GM19328 (cell line): ENCODE measurements around the gene DNAJB13.

Source experiments
- ATAC-seq: cut with Tn5 transposase; IDR thresholded peaks from one replicate; pipeline ENCODE4 v1.9.1; 2021; ENCODE audit warnings: mild to moderate bottlenecking, moderate library complexity; ENCODE audit not compliant: unreplicated experiment

Gene DNAJB13

GRCh38 chr11:73998846-73999575 is 48.2 kb downstream of the DNAJB13 start:
- ATAC-seq, result no peak

- no peak for ATAC-seq
Measured at GRCh38 chr11:73999581-74000306, 48.9 kb downstream of the DNAJB13 start.

- ATAC-seq, result no peak
Measured at GRCh38 chr11:74000307-74001133, 49.7 kb downstream of the DNAJB13 start.

DNA sequence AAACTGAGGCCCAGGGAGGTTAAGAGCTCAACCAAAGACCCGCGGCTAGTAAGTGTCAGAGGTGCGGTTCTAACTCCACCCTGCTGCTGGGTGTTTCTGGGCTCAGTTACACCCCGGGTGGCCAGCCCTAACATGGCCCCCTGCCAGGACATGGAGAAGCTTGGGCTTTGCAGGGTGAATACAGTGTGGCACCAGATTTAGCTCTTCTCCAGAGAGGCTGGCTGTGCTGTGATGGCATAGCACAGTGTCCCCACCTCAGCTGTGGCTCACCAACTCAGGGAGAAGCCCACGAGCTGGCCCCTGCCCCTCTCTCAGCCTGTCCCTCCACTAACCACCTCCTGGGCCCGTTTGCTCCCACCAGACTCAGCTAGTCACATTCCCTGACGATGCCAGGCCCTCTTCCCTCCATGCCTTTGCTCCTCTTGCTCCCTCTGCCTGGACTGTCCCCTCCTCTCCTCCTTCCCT is 51.0 kb downstream of the DNAJB13 start:
- ATAC-seq, result no peak

DNA sequence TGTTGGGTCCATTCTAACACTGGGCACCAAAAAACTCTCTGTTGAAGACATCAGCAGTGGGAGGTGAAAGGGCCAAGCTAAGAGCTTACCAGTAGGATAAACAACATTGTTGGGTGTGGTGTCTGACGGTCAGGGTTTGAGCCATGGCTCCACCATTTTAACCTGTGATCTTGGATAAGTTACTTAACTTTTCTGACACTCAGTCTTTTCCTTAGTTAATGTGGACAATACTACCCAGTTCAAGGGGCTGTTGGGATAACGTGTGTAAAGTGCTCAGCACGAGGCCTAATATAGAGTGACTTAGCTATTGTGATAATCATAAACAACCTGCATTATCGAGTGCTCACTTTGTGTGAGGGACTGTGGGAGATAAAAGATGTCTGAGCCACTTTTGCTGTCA is 52.0 kb downstream of the DNAJB13 start:
- no peak for ATAC-seq

DNA sequence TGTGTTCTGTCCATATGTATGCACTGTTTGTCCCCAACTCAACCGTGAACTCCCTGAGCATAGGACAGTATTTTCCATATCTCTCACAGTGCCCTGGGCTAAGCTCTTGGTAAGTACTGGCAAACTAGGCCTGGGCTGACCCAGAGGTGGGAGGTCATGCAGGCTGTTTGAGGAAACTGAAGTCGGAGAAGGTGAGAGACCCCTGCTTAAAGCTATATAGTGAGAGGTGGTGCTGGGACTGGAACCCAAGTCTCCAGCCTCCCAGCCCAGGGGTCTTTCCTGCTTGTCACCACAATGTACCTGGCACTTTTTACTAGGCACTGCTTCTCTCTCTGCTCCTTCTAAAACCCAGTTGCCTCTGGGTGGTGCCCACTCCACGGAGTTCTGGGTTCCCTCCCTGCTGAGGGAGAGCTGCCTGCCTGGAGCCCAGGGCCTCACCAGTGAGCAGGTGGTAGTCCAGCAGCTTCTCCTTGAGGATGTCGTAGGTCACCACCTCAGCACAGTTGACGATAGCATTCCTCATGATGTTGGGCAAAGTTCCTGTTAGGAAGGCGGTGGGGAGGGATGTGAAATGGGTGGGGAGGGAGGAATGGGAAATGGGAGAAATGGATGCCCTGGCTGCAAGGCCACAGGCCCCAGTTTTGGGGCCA is 53.3 kb downstream of the DNAJB13 start:
- ATAC-seq, result no peak

- no peak for ATAC-seq
Measured at GRCh38 chr11:74004759-74005615, 54.2 kb downstream of the DNAJB13 start.

DNA sequence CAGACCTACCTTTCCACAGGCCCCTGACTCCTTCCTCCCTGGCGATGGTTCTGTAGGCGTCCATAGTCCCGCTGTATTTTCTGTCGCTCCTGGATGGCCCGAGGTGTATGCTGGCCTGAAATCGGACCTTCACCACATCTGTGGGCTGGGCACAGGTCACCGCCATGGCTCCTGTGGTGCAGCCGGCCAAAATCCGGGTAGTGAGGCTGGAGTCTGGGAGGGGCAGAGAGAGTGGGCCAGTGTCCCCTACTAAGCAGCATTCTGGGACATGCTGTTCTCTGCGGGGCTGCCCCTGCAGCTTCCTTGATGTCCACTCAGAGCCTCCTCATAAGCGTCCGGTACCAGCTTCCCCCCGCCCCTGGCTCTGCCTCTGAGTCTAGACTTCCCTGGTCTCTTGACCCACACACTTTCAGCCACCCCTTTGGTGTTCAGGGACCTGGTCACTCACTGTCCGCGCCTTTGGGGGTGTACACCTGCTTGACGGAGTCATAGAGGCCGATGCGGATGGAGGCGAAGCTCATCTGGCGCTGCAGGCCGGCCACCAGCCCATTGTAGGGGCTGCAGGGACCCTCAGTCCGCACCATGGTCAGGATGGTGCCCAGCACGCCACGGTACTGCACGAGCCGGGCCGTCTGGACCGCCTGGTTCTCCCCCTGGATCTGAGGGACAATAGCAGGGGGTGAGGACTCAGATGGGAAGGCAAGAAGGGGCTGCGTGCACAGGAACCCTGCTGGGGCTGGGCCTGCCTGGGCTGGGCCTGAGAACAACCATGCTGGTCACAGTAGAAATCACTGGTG is 55.1 kb downstream of the DNAJB13 start:
- no peak for ATAC-seq

GRCh38 chr11:74006743-74007304 is 56.0 kb downstream of the DNAJB13 start:
- ATAC-seq, result no peak

DNA sequence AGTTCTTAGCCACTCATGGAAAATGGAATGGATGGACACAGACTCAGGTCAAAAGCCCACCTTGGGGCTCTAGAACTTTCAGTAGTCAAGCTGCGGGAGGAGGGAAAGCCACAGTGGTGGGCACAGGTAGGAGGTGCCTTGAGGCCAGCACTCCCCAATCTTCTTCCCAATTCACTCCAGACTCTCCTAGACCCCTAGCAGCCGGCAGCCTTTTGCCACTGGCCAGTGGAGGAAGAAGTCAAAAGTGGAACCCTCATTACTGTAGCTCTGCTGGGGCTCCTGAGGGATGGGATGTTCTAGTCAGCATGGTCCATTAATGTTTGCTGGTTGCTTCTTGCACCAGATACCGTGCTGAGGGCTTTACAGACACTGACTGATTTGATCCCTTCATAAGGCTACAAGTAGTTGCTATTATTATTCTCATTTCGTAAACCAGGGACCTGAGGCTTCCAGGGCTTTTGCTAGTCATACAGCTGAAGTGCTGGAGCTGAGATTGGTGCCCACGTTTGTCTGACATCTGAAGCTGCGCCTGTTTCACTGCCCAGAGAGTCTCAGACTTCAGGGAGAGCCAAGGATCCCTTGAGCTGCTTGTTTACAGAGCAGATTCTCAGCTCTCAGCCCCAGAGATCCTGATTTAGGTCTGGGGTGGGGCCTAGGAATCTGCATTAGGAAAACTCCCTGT is 57.0 kb downstream of the DNAJB13 start:
- no peak for ATAC-seq

GRCh38 chr11:74008373-74009229 is 57.8 kb downstream of the DNAJB13 start, which contains the start of gene UCP3:
Gene UCP3, minus strand, starts transcription at chr11:74009085. Its CDS starts 2,043 bp downstream, at chr11:74007042.
- ATAC-seq, result no peak

DNA sequence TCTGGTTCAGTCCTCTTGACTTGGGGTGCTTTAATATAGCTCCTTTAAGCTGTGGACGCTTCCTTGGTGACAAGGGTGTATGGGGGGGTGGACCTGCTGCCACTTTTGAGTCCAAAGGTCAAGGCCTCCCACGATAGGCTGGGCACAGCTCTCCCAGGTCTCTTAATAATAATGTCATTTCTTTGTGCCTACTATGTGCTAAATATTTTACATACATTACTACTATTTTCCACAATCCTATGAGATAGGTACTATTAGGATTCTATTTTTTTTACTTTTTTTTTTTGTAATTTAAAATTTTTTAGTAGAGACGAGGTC is 58.4 kb downstream of the DNAJB13 start:
- no peak for ATAC-seq

- no peak for ATAC-seq
Measured at GRCh38 chr11:74009675-74010305, 59.0 kb downstream of the DNAJB13 start.

DNA sequence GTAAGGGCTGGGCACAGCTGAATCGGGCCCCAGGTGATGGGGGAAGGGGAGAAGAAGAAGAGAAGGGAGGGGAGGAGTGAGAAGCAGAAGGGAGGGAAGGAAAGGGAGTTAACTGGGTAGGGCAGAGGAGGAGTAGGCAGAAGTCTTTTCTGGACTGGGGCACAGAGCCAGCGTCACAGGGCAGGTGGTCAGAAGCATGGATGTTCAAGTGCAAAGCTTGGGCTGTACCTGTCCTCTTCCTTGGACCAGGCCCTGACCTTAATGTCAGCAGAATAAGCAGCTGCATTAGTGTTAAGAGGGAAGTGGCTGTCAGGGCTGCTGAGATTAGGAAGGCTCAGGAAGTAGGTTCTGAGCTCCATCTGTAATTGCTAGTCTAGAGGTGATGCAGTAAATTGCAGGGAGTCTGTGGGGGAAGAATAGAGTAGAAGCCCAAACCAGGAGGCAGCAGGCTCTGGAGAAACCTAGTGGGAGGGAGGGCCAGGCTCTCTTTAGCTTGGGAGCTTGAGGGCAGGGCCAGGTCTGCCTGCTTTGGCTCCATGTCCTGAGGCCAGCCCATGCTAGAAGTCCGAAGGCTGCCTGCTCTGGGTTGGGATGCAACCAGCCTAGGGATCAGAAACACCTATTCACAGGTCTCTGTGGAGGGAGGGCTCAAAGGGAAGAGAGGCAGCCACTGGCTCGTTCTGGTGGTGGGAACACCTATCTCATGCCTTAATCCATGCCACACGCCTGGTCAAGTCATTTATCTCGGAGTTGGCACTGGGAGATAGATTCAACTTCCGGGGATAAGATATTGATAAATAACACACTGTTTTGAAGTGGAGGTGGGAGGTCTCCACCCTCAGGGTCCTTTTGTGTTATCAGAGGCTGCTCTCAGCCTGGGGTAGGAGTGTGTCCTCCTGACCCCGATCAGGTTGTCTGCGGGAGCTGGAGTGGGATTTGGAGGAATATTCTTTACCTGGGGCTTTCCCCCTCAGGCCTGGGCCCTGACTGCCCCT is 59.8 kb downstream of the DNAJB13 start:
- no peak for ATAC-seq

GRCh38 chr11:74011360-74012073 is 60.7 kb downstream of the DNAJB13 start:
- no peak for ATAC-seq
